ENCODE measurements around the gene TERC. TPM values are rescaled to one million over a fixed set of nuclear protein-coding genes. Genes with fewer than 3 reads are reported as not detected.

TERC gene
- 3.1 TPM for total RNA-seq

GRCh38 chr3:169764882-169765612 lies at the start of gene TERC:
Gene TERC, minus strand, starts transcription at chr3:169765060.
- ATAC-seq (peak; percentile 87), DNase-seq (ENCODE audit: low spot score) (peak; percentile 94)

GRCh38 chr3:169813757-169814517 lies 49.1 kb upstream of the TERC start:
- ATAC-seq (peak; percentile 41), DNase-seq (ENCODE audit: low spot score) (no peak)

- DNase-seq (ENCODE audit: low spot score) = no peak
- no peak for ATAC-seq
Measured at GRCh38 chr3:169813278-169813677, 48.4 kb upstream of the TERC start.

GRCh38 chr3:169812332-169813235 lies 47.7 kb upstream of the TERC start, which contains the start of the genes LRRC34 and LRRIQ4:
Gene LRRC34, minus strand, starts transcription at chr3:169812904. Its CDS starts 356 bp downstream, at chr3:169812548.
Gene LRRIQ4, plus strand, starts transcription at chr3:169812870. Its CDS starts 9,052 bp downstream, at chr3:169821922.
- peak; percentile 89 for ATAC-seq
- DNase-seq (ENCODE audit: low spot score) = peak; percentile 60

- DNase-seq (ENCODE audit: low spot score) = no peak
- peak; percentile 24 for ATAC-seq
Measured at GRCh38 chr3:169811631-169812331, 46.9 kb upstream of the TERC start.

- ATAC-seq = no peak
- no peak for DNase-seq (ENCODE audit: low spot score)
Measured at GRCh38 chr3:169809230-169809795, 44.5 kb upstream of the TERC start.

- DNase-seq (ENCODE audit: low spot score) (no peak), ATAC-seq (no peak)
Measured at GRCh38 chr3:169804681-169805080, 39.8 kb upstream of the TERC start.

- DNase-seq (ENCODE audit: low spot score) (no peak), ATAC-seq (no peak)
Measured at GRCh38 chr3:169792359-169792758, 27.5 kb upstream of the TERC start.

GRCh38 chr3:169790687-169791429 lies 26.0 kb upstream of the TERC start:
- DNase-seq (ENCODE audit: low spot score) = no peak

GRCh38 chr3:169790219-169790618 lies 25.4 kb upstream of the TERC start:
- no peak for ATAC-seq

More at GRCh38 chr3:169790687-169791429, 26.0 kb upstream of the TERC start:
- ATAC-seq = no peak

GRCh38 chr3:169787791-169788190 lies 22.9 kb upstream of the TERC start:
- no peak for DNase-seq (ENCODE audit: low spot score)
- ATAC-seq = no peak

More at GRCh38 chr3:169790219-169790618, 25.4 kb upstream of the TERC start:
- no peak for DNase-seq (ENCODE audit: low spot score)

GRCh38 chr3:169787120-169787519 lies 22.3 kb upstream of the TERC start:
- ATAC-seq (no peak), DNase-seq (ENCODE audit: low spot score) (no peak)

- no peak for ATAC-seq
- DNase-seq (ENCODE audit: low spot score) = no peak
Measured at GRCh38 chr3:169781209-169781855, 16.5 kb upstream of the TERC start.

- DNase-seq (ENCODE audit: low spot score) = no peak
- no peak for ATAC-seq
Measured at GRCh38 chr3:169780742-169781141, 15.9 kb upstream of the TERC start.

- DNase-seq (ENCODE audit: low spot score) = no peak
Measured at GRCh38 chr3:169777822-169778221, 13.0 kb upstream of the TERC start.

GRCh38 chr3:169774186-169774585 lies 9.3 kb upstream of the TERC start:
- DNase-seq (ENCODE audit: low spot score) (no peak), ATAC-seq (no peak)

More at GRCh38 chr3:169777822-169778221, 13.0 kb upstream of the TERC start:
- no peak for ATAC-seq

GRCh38 chr3:169772897-169773816 lies 8.3 kb upstream of the TERC start, which contains the start of gene MYNN:
Gene MYNN, plus strand, starts transcription at chr3:169773396. Its CDS starts 900 bp downstream, at chr3:169774296.
- peak; percentile 93 for DNase-seq (ENCODE audit: low spot score)
- ATAC-seq = peak; percentile 87

Measured in left lobe of liver (tissue), 2 donors.